Measurements from ENCODE around the gene LRRC26. TPM values are rescaled to one million over a fixed set of nuclear protein-coding genes. Genes with fewer than 3 reads are reported as not detected.

Gene LRRC26
- polyA plus RNA-seq, 2 of the 4 experiments (the other 2 are of a cell fraction), result 0.08 to 1.0 TPM

- FAIRE-seq (no peak), ATAC-seq (no peak; a peak in 1 of 6 replicates), DNase-seq (ENCODE audit: low read depth in 1 of 2, low spot score in 1 of 2) (no peak)
- Histone ChIP-seq H3K4me3 (no peak overlapping the region), H3K4me1 (peaks cover 25% of the 10 kb centered on the region), H3K27ac (no peak overlapping the region), H3K9me3 (no peaks in the 10 kb centered on the region), H3K4me2 (no peak overlapping the region)
- WGBS (ENCODE audit: missing lambda C conversion rate), result 34% methylated on average over 14 of the region's 14 CpGs
- POLR2A ChIA-PET, result no interaction called here
- TF ChIP-seq KDM5A (IDR thresholded peaks at IDR 0.05), result no peak
- no peak for TF ChIP-seq BHLHE40 (IDR thresholded peaks at IDR 0.05; ENCODE audit: low read depth, low read length)
- TF ChIP-seq EHMT2 (IDR thresholded peaks at IDR 0.05; ENCODE audit: low read depth), result no peak
- no peak for TF ChIP-seq NFE2L2 (conservative IDR thresholded peaks at IDR 0.05; ENCODE audit: low read length)
- TF ChIP-seq TP53 (CRISPR knock-in tag; IDR thresholded peaks at IDR 0.05), result no peak
- no peak for TF ChIP-seq RAD21 (conservative IDR thresholded peaks at IDR 0.05 in 1 of 2, IDR thresholded peaks at IDR 0.05 in 1 of 2)
- TF ChIP-seq, protein P1, sequence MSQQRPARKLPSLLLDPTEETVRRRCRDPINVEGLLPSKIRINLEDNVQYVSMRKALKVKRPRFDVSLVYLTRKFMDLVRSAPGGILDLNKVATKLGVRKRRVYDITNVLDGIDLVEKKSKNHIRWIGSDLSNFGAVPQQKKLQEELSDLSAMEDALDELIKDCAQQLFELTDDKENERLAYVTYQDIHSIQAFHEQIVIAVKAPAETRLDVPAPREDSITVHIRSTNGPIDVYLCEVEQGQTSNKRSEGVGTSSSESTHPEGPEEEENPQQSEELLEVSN (IDR thresholded peaks at IDR 0.05; ENCODE audit: borderline replicate concordance, low read depth), result no peak
- TF ChIP-seq ESRRA (IDR thresholded peaks at IDR 0.05; ENCODE audit: borderline replicate concordance, low read length), result no peak
- no peak for TF ChIP-seq POLR2A (IDR thresholded peaks at IDR 0.05; ENCODE audit: low read length)
- CTCF ChIA-PET, result interaction anchor here (0.6 to 1.2 kb wide), 3 partner anchors 15 to 211 kb away, joined by 3 read pairs; no protein-coding TSS in a partner anchor
Observed at GRCh38 chr9:137159105-137160053, 10.5 kb downstream of the LRRC26 start.

GRCh38 chr9:137158625-137159024 lies 11.2 kb downstream of the LRRC26 start:
- no peak overlapping the region for H3K4me2 ChIP-seq
- DNase-seq (ENCODE audit: low read depth in 1 of 2, low spot score in 1 of 2) (no peak), FAIRE-seq (no peak), ATAC-seq (no peak)
- no peak overlapping the region for H3K27ac ChIP-seq
- ChIA-PET CTCF (interaction anchor here (0.6 to 3.1 kb wide), 6 partner anchors 12 to 211 kb away, joined by 3 to 11 read pairs (median 3); partner anchors contain the start of gene LRRC26), POLR2A (no interaction called here)
- H3K4me3 ChIP-seq, result no peak overlapping the region
- H3K9me3 ChIP-seq, result no peaks in the 10 kb centered on the region
- 46% methylated on average over 4 of the region's 4 CpGs for WGBS (ENCODE audit: missing lambda C conversion rate)
- TF ChIP-seq GATA3 (IDR thresholded peaks at IDR 0.05; ENCODE audit: borderline replicate concordance), result no peak
- TF ChIP-seq, protein P2, sequence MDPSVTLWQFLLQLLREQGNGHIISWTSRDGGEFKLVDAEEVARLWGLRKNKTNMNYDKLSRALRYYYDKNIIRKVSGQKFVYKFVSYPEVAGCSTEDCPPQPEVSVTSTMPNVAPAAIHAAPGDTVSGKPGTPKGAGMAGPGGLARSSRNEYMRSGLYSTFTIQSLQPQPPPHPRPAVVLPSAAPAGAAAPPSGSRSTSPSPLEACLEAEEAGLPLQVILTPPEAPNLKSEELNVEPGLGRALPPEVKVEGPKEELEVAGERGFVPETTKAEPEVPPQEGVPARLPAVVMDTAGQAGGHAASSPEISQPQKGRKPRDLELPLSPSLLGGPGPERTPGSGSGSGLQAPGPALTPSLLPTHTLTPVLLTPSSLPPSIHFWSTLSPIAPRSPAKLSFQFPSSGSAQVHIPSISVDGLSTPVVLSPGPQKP (IDR thresholded peaks at IDR 0.05; ENCODE audit: low read depth, low read length), result no peak
- TF ChIP-seq TFCP2L1 (CRISPR knock-in tag; IDR thresholded peaks at IDR 0.05), result no peak
- no peak for TF ChIP-seq HEYL (CRISPR knock-in tag; IDR thresholded peaks at IDR 0.05)
- TF ChIP-seq PHF8 (IDR thresholded peaks at IDR 0.05; ENCODE audit: borderline replicate concordance, low read depth), result no peak
- no peak for TF ChIP-seq NR3C1 (IDR thresholded peaks at IDR 0.05)
- TF ChIP-seq, protein P3, sequence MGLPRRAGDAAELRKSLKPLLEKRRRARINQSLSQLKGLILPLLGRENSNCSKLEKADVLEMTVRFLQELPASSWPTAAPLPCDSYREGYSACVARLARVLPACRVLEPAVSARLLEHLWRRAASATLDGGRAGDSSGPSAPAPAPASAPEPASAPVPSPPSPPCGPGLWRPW (IDR thresholded peaks at IDR 0.05), result no peak
- no peak for TF ChIP-seq EHF (CRISPR knock-in tag; IDR thresholded peaks at IDR 0.05)
- TF ChIP-seq KDM1A (IDR thresholded peaks at IDR 0.05; ENCODE audit: low read depth), result no peak
- no peak for TF ChIP-seq POLR2A (IDR thresholded peaks at IDR 0.05; ENCODE audit: low read length)
- TF ChIP-seq RFX5 (IDR thresholded peaks at IDR 0.05), result no peak
- TF ChIP-seq, protein P4, sequence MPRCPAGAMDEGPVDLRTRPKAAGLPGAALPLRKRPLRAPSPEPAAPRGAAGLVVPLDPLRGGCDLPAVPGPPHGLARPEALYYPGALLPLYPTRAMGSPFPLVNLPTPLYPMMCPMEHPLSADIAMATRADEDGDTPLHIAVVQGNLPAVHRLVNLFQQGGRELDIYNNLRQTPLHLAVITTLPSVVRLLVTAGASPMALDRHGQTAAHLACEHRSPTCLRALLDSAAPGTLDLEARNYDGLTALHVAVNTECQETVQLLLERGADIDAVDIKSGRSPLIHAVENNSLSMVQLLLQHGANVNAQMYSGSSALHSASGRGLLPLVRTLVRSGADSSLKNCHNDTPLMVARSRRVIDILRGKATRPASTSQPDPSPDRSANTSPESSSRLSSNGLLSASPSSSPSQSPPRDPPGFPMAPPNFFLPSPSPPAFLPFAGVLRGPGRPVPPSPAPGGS (IDR thresholded peaks at IDR 0.05), result no peak
- TF ChIP-seq JUNB (IDR thresholded peaks at IDR 0.05), result no peak
- TF ChIP-seq HMGXB4 (CRISPR knock-in tag; IDR thresholded peaks at IDR 0.05; ENCODE audit: borderline replicate concordance), result no peak
- peaks cover 25% of the 10 kb centered on the region for H3K4me1 ChIP-seq

Data from A549 (cell line).